Mesangial cell (primary cell): Measurements from ENCODE around the gene RAB3IP. TPM values are rescaled to one million over a fixed set of nuclear protein-coding genes. Genes with fewer than 3 reads are reported as not detected.

Source experiments
- total RNA-seq: library from RNA; depleted of rRNA; stranded (reverse); fragments of >200 nt; gene quantifications from 2 replicates; pipeline ENCODE4 v1.2.3, GENCODE V29; 2015

RAB3IP gene
- 17.1 and 24.1 TPM in 2 replicates for total RNA-seq

DNA sequence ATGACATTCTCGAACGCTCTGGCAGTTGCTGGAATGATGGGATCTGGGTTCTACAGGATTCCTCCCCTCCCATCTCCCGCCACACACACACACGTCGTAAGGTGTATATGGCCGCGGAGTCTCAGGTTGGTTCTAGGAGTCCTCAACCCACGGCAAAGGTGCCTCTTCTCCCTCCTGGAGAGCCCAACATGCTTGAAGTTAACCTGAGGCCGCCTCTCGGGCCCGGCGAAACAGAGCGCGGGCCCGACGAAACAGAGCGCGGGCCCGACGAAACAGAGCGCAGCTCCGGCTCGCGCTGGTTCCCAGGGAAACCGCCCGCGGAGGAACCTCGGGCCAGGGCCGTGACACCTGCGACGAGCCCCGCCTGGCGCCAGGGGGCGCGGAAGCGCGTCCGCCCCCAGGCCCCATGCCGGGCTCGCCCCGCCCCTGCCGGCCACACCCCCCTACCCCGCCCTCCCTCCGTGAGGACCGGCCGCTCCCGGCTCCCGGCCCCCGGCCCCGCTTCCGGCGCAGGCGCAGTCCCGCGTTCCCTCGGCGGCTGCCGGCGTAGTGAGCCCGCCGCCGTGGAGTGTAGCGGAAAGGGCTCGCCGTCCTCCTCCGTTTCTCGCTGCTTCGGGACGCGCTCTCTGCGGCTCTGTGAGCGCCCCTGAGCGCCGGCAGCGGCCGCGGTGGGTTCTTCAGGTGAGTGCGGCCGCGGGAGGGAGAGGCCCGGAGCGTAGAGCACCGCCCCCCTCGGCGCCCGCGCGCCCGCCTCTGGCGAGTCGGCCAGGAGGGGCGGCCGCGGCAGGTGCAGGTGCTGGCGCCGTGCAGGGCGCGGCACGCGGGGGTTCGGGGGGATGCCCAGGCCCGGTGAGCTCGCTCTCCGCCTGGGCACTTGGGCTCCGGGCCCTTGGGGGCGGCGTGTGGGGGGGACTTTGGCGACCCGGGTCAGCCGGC lies at the start of gene RAB3IP:
RAB3IP (plus strand) TSS at position 510 of the 936 bp plus-strand sequence. CDS start 16,549 bp downstream, outside the sequence.

DNA sequence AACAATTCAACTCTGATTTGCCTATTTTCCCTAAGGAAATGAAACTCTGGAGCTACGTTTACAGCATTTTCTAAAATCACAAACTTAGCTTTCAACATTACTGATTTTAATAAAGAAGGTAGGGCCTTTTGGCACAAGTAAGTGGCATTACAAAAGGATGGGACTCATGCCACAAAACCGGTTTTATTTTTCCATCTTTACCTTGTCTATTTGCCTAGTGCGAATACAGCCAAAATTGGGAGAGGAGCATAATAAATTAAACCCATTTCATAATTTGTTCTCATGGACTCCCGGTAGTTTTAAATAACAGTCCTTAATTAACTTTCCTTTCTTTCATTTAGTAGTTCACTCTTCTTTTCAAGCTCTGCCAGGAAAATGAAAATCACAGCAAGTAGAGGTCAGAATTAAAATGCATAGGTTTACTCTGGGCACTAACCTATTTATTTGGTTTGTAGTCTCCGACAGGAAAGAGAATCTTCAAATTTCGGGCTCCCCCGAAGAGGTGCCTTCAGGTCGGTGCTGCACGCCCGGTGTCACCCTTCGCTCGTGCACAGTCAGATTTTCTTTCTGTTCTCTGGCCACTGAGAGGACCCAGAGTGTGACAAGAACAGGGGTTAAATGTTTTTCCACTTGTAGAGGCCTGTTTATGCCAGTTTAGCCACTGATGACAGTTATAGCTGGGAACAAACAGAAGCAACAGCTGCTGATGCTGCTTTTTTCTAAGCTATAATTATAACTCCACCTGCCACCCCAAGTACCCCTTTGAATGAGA lies 39.7 kb upstream of the RAB3IP start, which contains the start of gene BEST3:
BEST3 (minus strand) TSS at position 535 of the 772 bp plus-strand sequence. CDS start 1,505 bp downstream, outside the sequence.

GRCh38 chr12:69824966-69825560 lies 86.4 kb downstream of the RAB3IP start, which contains the start of gene MYRFL:
Gene MYRFL (plus strand): TSS chr12:69825227. CDS start chr12:69825518, 291 bp downstream.

Other genes with a start within 250 kb of the RAB3IP start
- gene CCT2, start 153.4 kb upstream of the RAB3IP start, total RNA-seq: 119 and 310 TPM in 2 replicates
- gene LRRC10, start 128.0 kb upstream of the RAB3IP start, total RNA-seq: not detected in 2 replicates
- 0.38 and 0.49 TPM in 2 replicates for gene BEST3, start 39.6 kb upstream of the RAB3IP start, total RNA-seq
- gene MYRFL, start 86.4 kb downstream of the RAB3IP start, total RNA-seq: 0.13 TPM in 1 of 2 replicates, not detected in the other